Urothelium cell line (cell line): ENCODE results near the gene C9orf43.
"Not testable (repeated sequence)": the region's sequence is repeated elsewhere in the genome, so short reads cannot be mapped to it uniquely, and the experiment has no call there.

ENCODE experiments used
- DNase-seq: peaks from one replicate; pipeline ENCODE4 v3.0.0; 2011; ENCODE audit warnings: low spot score, mixed read lengths
- FAIRE-seq: peaks from 2 replicates; lab custom pipeline; 2011; peaks lifted over from hg19 to GRCh38; lab: Jason Lieb, UNC

C9orf43 gene

GRCh38 chr9:113381441-113381840, 29.1 kb upstream of the C9orf43 start:
- DNase-seq, FAIRE-seq: not testable (repeated sequence)

DNA sequence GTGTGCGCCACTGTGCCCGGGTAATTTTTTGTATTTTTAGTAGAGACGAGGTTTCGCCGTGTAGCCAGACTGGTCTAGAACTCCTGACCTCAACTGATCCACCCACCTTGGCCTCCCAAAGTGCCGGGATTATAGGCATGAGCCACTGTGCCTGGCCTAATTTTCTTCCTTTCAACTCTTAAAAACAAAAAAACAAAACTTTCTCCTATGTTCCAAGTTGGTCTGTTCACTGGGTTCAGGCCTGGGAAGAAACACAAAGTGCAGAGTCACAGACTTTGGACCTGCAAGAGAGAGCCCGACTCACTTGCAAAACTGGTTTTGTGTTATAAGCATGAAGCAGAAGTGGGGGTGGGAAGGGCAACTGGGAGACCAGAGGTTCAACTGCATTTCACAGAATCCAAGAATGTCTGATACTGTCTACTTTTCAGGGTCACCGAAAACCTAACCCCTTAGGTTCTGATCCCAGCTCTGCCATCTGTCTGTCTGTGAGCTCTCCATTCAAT, 28.6 kb upstream of the C9orf43 start:
- no peak for FAIRE-seq
- no peak for DNase-seq

GRCh38 chr9:113386571-113387393, 23.8 kb upstream of the C9orf43 start:
- FAIRE-seq = no peak

GRCh38 chr9:113387560-113388230, 22.9 kb upstream of the C9orf43 start:
- FAIRE-seq = no peak
- no peak for DNase-seq

More at GRCh38 chr9:113386571-113387393, 23.8 kb upstream of the C9orf43 start:
- DNase-seq = no peak

DNA sequence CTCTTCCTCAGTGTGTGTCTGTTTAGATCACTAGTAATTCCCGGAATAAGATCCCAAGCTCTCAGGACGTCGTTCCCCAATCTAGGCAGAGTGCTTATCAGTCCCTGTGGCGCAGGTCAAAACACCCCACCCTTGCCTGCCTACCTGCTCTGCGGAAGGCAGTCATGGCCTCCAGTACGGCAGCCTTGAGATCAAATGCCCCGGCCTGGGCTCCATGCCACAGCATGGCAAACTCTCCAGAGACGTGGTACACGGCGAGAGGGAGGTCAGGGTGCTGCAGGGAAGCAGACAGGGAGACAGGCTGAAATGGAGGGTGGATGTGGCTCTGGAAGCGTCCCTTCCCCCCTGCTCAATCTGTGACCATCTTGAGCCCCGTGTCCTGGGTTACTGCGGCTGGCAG, 21.7 kb upstream of the C9orf43 start:
- DNase-seq (no peak), FAIRE-seq (no peak)

DNA sequence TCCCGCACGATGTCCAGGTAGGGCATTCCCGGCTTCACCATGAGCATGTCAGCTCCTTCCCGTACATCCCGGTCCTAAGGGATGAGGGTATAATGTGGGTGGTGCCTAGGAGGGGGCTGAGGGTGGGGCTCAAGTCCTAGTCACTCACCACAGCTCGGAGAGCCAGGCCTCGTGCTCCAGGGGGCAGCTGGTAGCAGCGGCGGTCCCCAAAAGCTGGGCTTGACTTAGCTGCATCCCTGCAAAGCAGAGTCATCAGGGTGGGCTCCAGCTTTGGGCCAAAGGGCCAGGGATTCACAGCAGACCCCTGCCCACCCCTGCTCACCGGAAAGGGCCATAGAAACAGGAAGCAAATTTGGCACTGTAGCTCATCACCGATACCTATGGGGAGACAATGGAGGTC, 21.1 kb upstream of the C9orf43 start:
- FAIRE-seq = no peak
- DNase-seq = no peak

GRCh38 chr9:113390192-113390960, 20.2 kb upstream of the C9orf43 start:
- DNase-seq = no peak
- FAIRE-seq = no peak

GRCh38 chr9:113391917-113392316, 18.6 kb upstream of the C9orf43 start:
- DNase-seq (no peak), FAIRE-seq (no peak)

GRCh38 chr9:113393281-113393680, 17.3 kb upstream of the C9orf43 start:
- DNase-seq = no peak

DNA sequence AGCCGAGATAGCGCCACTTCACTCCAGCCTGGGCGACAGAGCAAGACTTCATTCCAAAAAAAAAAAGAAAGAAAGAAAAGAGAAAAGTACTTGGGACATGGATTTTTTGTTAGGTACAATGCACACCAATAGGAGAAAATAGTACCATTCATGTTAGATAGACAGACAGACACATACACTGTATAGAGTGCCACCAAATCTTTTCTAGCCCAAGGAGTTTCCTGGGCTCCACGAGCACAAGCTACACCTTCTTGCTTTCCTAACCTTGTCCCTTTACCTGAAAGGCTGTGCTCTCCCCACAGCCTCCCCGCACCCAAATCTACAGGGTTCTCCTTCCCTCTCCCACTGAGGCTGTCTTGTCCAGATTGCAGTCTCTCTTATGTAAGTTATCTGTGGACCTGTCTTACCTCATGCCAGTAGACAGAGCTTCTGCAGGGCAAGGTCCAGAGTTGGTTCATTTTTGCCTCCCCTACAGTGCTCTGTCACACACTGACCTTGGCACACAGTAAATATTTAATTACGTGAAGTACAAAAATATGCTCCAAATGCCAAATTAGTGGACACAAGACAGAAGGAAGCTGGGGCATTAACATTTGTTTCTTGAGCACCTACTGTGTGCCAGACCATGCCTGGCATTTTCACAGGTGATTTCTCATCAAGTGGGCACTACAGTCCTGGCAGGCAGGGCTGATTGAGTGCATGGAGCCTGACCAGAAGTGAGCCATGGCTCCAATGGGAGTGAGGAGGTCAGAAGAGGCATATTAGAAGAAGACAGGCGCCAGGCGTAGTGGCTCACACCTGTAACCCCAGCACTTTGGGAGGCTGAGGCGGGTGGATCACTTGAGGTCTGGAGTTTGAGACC, 15.3 kb upstream of the C9orf43 start:
- FAIRE-seq (no peak), DNase-seq (no peak)

More at GRCh38 chr9:113393281-113393680, 17.3 kb upstream of the C9orf43 start:
- FAIRE-seq = no peak

DNA sequence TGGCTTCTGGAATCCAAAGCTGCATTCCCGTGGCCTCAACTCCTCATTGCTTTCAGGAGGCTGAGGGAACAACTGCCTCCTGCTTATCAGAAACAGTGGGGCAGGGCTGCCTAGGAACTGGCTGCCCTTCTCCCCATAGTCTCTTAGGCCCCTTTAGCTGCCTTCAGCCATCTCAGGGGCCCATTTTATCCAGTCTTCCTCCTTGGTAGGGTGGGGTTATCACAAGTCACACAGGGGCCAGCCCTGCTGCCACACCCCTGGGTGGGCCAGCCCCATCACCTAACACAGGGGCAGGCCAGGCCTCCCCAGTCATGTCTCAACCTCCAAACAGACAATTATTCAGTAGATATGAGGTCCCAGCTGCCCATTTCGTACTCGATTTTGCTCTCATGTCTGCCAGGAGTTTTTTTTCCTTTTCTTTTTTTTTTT, 13.3 kb upstream of the C9orf43 start:
- FAIRE-seq (no peak), DNase-seq (no peak)

DNA sequence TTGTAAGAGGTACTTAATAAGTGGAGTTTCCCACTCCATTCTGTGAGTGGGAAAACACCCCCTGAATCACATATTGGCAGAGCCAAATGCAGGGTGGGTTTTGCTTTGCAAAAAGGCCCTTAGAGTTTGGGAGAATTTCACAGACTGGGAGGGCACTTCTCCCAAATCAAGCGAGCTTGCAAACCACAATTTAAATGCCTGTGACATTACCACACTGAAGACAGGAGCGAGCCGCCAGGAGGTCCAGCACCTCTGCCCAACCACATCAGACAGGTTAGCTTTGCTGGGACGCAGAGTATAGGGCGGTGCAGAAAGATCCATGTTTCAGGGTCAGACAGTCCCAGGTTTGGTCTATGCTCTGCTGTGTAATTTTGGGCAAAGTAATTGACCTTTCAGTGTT, 11.8 kb upstream of the C9orf43 start:
- DNase-seq (no peak), FAIRE-seq (no peak)

- no peak for FAIRE-seq
- DNase-seq = no peak
These were observed 10.8 kb upstream of the C9orf43 start for GRCh38 chr9:113399646-113400200.

DNA sequence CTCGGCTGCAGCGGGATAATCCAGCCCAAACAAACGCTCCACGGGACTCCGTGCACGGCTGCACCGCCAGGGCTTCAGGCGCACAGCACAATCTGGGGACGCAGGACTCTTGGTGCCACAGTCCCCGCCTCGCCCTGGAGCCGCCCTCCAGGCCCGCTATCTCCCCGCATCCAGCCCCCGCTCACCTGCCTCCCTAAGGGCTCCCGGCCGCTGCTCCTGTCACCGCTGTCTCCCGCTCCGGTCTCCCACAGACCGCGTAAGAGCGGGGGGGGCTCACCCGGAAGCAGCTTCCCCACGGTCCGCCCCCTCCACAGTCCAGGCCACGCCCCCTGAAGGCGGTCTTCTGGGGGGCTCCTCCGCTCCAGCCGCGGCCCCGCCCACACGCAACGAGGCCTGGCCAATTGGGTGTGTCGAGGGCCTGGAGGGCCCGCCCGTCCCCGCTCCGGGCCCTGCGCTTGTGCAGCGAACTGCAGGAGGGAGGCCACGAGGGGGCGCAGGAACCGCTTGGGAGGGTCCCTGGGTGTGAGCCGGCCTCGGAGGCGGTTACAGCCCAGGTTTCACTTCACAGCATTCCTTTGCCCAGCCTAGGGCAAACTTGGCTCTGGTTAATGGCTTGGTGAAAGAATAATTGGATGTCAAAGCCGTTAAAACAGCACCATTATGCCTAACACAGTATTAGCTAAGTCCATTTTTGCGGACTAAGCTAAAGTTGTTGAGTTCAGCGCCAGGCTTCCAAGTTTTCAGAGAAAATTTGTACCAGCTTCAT, 9.3 kb upstream of the C9orf43 start, which contains the start of gene ALAD:
Gene ALAD (minus strand): TSS at position 258 of the 766 bp plus-strand sequence. CDS start 7,725 bp downstream, outside the sequence.
- FAIRE-seq = peak; percentile 73

GRCh38 chr9:113403646-113404045, 6.9 kb upstream of the C9orf43 start:
- no peak for DNase-seq
- no peak for FAIRE-seq

More for the DNA sequence above, 9.3 kb upstream of the C9orf43 start, which contains the start of gene ALAD:
- peak; percentile 98 for DNase-seq

- not testable (repeated sequence) for FAIRE-seq, DNase-seq
These were observed 4.2 kb upstream of the C9orf43 start for GRCh38 chr9:113406353-113406752.

DNA sequence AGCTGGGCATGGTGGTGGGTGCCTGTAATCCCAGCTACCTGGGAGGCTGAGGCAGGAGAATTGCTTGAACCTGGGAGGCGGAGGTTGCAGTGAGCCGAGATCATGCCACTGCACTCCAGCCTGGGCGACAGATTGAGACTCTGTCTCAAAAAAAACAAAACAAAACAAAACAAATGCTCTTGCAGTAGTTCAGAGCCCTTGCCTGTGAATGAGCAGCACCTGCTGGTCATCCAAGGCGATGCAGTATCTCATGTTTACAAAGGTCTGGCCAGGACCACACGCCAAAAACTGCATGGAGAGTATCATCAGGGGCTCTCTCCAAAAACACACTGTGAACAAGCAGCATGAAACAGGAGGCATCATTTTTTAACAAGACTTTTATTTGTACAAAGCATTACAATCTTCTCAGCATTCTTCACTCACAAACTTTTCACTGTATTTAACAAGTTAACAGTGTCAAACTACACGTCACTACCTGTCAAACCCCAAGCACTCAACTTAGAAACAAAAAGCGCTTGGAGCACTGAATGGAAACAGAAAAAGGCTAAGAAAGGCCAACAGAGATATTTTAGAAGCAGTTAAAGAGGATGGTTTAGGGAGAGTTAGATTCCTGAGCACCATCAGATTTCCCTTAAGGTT, 3.6 kb upstream of the C9orf43 start:
- DNase-seq = peak; percentile 46
- FAIRE-seq = not testable (repeated sequence)

DNA sequence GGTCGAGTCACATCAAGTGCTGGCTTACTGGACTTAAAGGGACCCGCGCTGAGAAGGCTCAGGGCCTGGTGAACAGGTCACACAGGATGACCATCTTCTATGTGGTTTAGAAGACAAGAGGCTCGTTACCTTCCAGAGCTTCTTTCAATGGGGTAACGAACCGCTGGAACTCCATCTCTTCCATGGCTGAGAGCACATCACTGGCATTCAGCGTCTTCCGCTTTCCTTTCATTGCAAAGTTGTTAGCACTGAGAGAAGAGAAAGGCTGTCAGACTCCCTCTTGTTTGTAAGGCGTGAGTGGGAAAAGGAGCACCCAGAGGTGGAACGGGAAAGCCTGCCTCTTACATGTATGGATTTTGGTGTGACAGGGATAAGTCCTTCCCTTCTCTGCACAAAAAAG, 1.1 kb upstream of the C9orf43 start:
- FAIRE-seq (no peak), DNase-seq (no peak)

- DNase-seq (peak; percentile 14), FAIRE-seq (no peak)
These were observed 702 bp upstream of the C9orf43 start for GRCh38 chr9:113409883-113410206.
